GM19397 (cell line): ENCODE results near the gene MOB3C.
"Not testable (repeated sequence)": the region's sequence is repeated elsewhere in the genome, so short reads cannot be mapped to it uniquely, and the experiment has no call there.

Source experiments
- ATAC-seq: cut with Tn5 transposase; IDR thresholded peaks from one replicate; pipeline ENCODE4 v1.9.1; 2021; ENCODE audit warnings: mild to moderate bottlenecking, moderate library complexity; ENCODE audit not compliant: unreplicated experiment

The MOB3C gene

GRCh38 chr1:46616277-46617107 is at the start of gene MOB3C:
Gene MOB3C, minus strand, starts transcription at chr1:46616811. Its CDS starts 3,490 bp downstream, at chr1:46613321.
- peak; percentile 72 for ATAC-seq

GRCh38 chr1:46665983-46666382 is 49.4 kb upstream of the MOB3C start:
- no peak for ATAC-seq

GRCh38 chr1:46662919-46663318 is 46.3 kb upstream of the MOB3C start:
- ATAC-seq: not testable (repeated sequence)

GRCh38 chr1:46660116-46660515 is 43.5 kb upstream of the MOB3C start:
- not testable (repeated sequence) for ATAC-seq

- ATAC-seq: no peak
Observed at GRCh38 chr1:46659307-46659870, 42.8 kb upstream of the MOB3C start.

- no peak for ATAC-seq
Observed at GRCh38 chr1:46657775-46658174, 41.2 kb upstream of the MOB3C start.

- ATAC-seq: no peak
Observed at GRCh38 chr1:46656643-46657042, 40.0 kb upstream of the MOB3C start.

- ATAC-seq: no peak
Observed at GRCh38 chr1:46655848-46656247, 39.2 kb upstream of the MOB3C start.

GRCh38 chr1:46654698-46655097 is 38.1 kb upstream of the MOB3C start:
- not testable (repeated sequence) for ATAC-seq

GRCh38 chr1:46654012-46654411 is 37.4 kb upstream of the MOB3C start:
- ATAC-seq: no peak

GRCh38 chr1:46653405-46653958 is 36.9 kb upstream of the MOB3C start:
- no peak for ATAC-seq

GRCh38 chr1:46652321-46653100 is 35.9 kb upstream of the MOB3C start:
- ATAC-seq: no peak

GRCh38 chr1:46651152-46651551 is 34.5 kb upstream of the MOB3C start:
- not testable (repeated sequence) for ATAC-seq

GRCh38 chr1:46650491-46650890 is 33.9 kb upstream of the MOB3C start:
- no peak for ATAC-seq

- ATAC-seq: no peak
Observed at GRCh38 chr1:46649764-46650163, 33.2 kb upstream of the MOB3C start.

- no peak for ATAC-seq
Observed at GRCh38 chr1:46647611-46648010, 31.0 kb upstream of the MOB3C start.

- no peak for ATAC-seq
Observed at GRCh38 chr1:46646844-46647243, 30.2 kb upstream of the MOB3C start.

GRCh38 chr1:46646331-46646730 is 29.7 kb upstream of the MOB3C start:
- ATAC-seq: no peak

GRCh38 chr1:46645815-46646214 is 29.2 kb upstream of the MOB3C start:
- ATAC-seq: no peak

GRCh38 chr1:46643368-46643775 is 26.8 kb upstream of the MOB3C start:
- ATAC-seq: no peak

GRCh38 chr1:46642115-46642680 is 25.6 kb upstream of the MOB3C start:
- no peak for ATAC-seq
